Measurements from ENCODE around the gene PSAPL1.

PSAPL1 gene

GRCh38 chr4:7415927-7416686 lies 18.6 kb downstream of the PSAPL1 start:
- H2AK5ac ChIP-seq (ENCODE audit: low read length): no peak overlapping the region
- no peak overlapping the region for H3K18ac ChIP-seq (ENCODE audit: low read length)
- no peaks in the 10 kb centered on the region for H3K27me3 ChIP-seq (ENCODE audit: insufficient read depth, low read length)
- no peak overlapping the region for H4K8ac ChIP-seq (ENCODE audit: low read depth, low read length)
- H3K27ac ChIP-seq (ENCODE audit: low read depth, low read length): no peak overlapping the region
- no peak overlapping the region for H3K23ac ChIP-seq (ENCODE audit: low read length)
- no peak overlapping the region for H2BK120ac ChIP-seq (ENCODE audit: insufficient read depth, low read length, poor library complexity)
- H2BK12ac ChIP-seq (ENCODE audit: low read length): no peak overlapping the region
- H3K4me2 ChIP-seq (ENCODE audit: low read length): no peak overlapping the region
- H3K4ac ChIP-seq (ENCODE audit: low read depth, low read length): no peak overlapping the region
- no peak overlapping the region for H3K4me3 ChIP-seq (ENCODE audit: low read depth, low read length)
- no peak overlapping the region for H3K9ac ChIP-seq (ENCODE audit: low read length)
- H3K9me3 ChIP-seq (ENCODE audit: insufficient read depth, low read depth, low read length): peaks cover 7% of the 10 kb centered on the region
- no peaks in the 10 kb centered on the region for H3K4me1 ChIP-seq (ENCODE audit: control insufficient read depth in 1 of 2, insufficient read depth in 2 of 2, low read length in 2 of 2)
- H3K14ac ChIP-seq (ENCODE audit: low read length): no peak overlapping the region
- no peak overlapping the region for H4K91ac ChIP-seq (ENCODE audit: low read depth, low read length)
- no peak overlapping the region for H2AFZ ChIP-seq (ENCODE audit: insufficient read depth, low read length, poor library complexity)
- no peak for DNase-seq
- no peaks in the 10 kb centered on the region for H3K79me1 ChIP-seq (ENCODE audit: low read length)
- no CpG with 5 or more reads among the region's 16 CpGs for WGBS (ENCODE audit: extremely low coverage, insufficient coverage, insufficient read length)
- H4K12ac ChIP-seq (ENCODE audit: low read depth, low read length): no peak overlapping the region
- no peaks in the 10 kb centered on the region for H3K79me2 ChIP-seq (ENCODE audit: control insufficient read depth, insufficient read depth, low read length, poor library complexity)
- no peaks in the 10 kb centered on the region for H3K36me3 ChIP-seq (ENCODE audit: control insufficient read depth in 1 of 2, insufficient read depth in 2 of 2, low read length in 2 of 2)
- no peak overlapping the region for H2BK5ac ChIP-seq (ENCODE audit: low read depth, low read length, poor library complexity)

GRCh38 chr4:7414736-7415510 lies 19.8 kb downstream of the PSAPL1 start:
- no peak overlapping the region for H2BK12ac ChIP-seq (ENCODE audit: low read length)
- H2AFZ ChIP-seq (ENCODE audit: insufficient read depth, low read length, poor library complexity): no peak overlapping the region
- peaks cover 6% of the 10 kb centered on the region for H3K9me3 ChIP-seq (ENCODE audit: insufficient read depth, low read depth, low read length)
- no peaks in the 10 kb centered on the region for H3K4me1 ChIP-seq (ENCODE audit: control insufficient read depth in 1 of 2, insufficient read depth in 2 of 2, low read length in 2 of 2)
- no peak overlapping the region for H3K14ac ChIP-seq (ENCODE audit: low read length)
- no peak overlapping the region for H3K9ac ChIP-seq (ENCODE audit: low read length)
- no peak overlapping the region for H2BK5ac ChIP-seq (ENCODE audit: low read depth, low read length, poor library complexity)
- H3K27ac ChIP-seq (ENCODE audit: low read depth, low read length): no peak overlapping the region
- H3K18ac ChIP-seq (ENCODE audit: low read length): no peak overlapping the region
- H4K12ac ChIP-seq (ENCODE audit: low read depth, low read length): no peak overlapping the region
- no peak for DNase-seq
- H4K91ac ChIP-seq (ENCODE audit: low read depth, low read length): no peak overlapping the region
- H3K4me2 ChIP-seq (ENCODE audit: low read length): no peak overlapping the region
- H3K4me3 ChIP-seq (ENCODE audit: low read depth, low read length): no peak overlapping the region
- no peak overlapping the region for H2AK5ac ChIP-seq (ENCODE audit: low read length)
- no peak overlapping the region for H3K4ac ChIP-seq (ENCODE audit: low read depth, low read length)
- H2BK120ac ChIP-seq (ENCODE audit: insufficient read depth, low read length, poor library complexity): no peak overlapping the region
- no peak overlapping the region for H3K23ac ChIP-seq (ENCODE audit: low read length)
- no peaks in the 10 kb centered on the region for H3K79me2 ChIP-seq (ENCODE audit: control insufficient read depth, insufficient read depth, low read length, poor library complexity)
- no peaks in the 10 kb centered on the region for H3K79me1 ChIP-seq (ENCODE audit: low read length)
- no peaks in the 10 kb centered on the region for H3K36me3 ChIP-seq (ENCODE audit: control insufficient read depth in 1 of 2, insufficient read depth in 2 of 2, low read length in 2 of 2)
- WGBS (ENCODE audit: extremely low coverage, insufficient coverage, insufficient read length): no CpG with 5 or more reads among the region's 12 CpGs
- H3K27me3 ChIP-seq (ENCODE audit: insufficient read depth, low read length): no peaks in the 10 kb centered on the region
- no peak overlapping the region for H4K8ac ChIP-seq (ENCODE audit: low read depth, low read length)

- Histone ChIP-seq H4K8ac (ENCODE audit: low read depth, low read length) (no peak overlapping the region), H3K14ac (ENCODE audit: low read length) (no peak overlapping the region)
- no CpG with 5 or more reads among the region's 9 CpGs for WGBS (ENCODE audit: extremely low coverage, insufficient coverage, insufficient read length)
Observed at GRCh38 chr4:7414046-7414445, 20.7 kb downstream of the PSAPL1 start.

GRCh38 chr4:7412554-7412912 lies 22.2 kb downstream of the PSAPL1 start:
- H3K23ac ChIP-seq (ENCODE audit: low read length): no peak overlapping the region
- no peak overlapping the region for H2AK5ac ChIP-seq (ENCODE audit: low read length)
- H3K4me3 ChIP-seq (ENCODE audit: low read depth, low read length): no peak overlapping the region
- no peaks in the 10 kb centered on the region for H3K27me3 ChIP-seq (ENCODE audit: insufficient read depth, low read length)
- no peak overlapping the region for H3K4me2 ChIP-seq (ENCODE audit: low read length)
- H3K14ac ChIP-seq (ENCODE audit: low read length): no peak overlapping the region
- no peak overlapping the region for H3K9ac ChIP-seq (ENCODE audit: low read length)
- no peak overlapping the region for H3K18ac ChIP-seq (ENCODE audit: low read length)
- no peaks in the 10 kb centered on the region for H3K36me3 ChIP-seq (ENCODE audit: control insufficient read depth in 1 of 2, insufficient read depth in 2 of 2, low read length in 2 of 2)
- H3K27ac ChIP-seq (ENCODE audit: low read depth, low read length): no peak overlapping the region
- DNase-seq: no peak
- H4K12ac ChIP-seq (ENCODE audit: low read depth, low read length): no peak overlapping the region
- peaks cover 8% of the 10 kb centered on the region for H3K9me3 ChIP-seq (ENCODE audit: insufficient read depth, low read depth, low read length)
- no peak overlapping the region for H4K8ac ChIP-seq (ENCODE audit: low read depth, low read length)
- no peaks in the 10 kb centered on the region for H3K4me1 ChIP-seq (ENCODE audit: control insufficient read depth in 1 of 2, insufficient read depth in 2 of 2, low read length in 2 of 2)
- no peak overlapping the region for H3K4ac ChIP-seq (ENCODE audit: low read depth, low read length)
- H2BK12ac ChIP-seq (ENCODE audit: low read length): no peak overlapping the region
- no CpG with 5 or more reads among the region's 4 CpGs for WGBS (ENCODE audit: extremely low coverage, insufficient coverage, insufficient read length)
- no peak overlapping the region for H2BK5ac ChIP-seq (ENCODE audit: low read depth, low read length, poor library complexity)
- no peaks in the 10 kb centered on the region for H3K79me1 ChIP-seq (ENCODE audit: low read length)
- H2BK120ac ChIP-seq (ENCODE audit: insufficient read depth, low read length, poor library complexity): no peak overlapping the region
- H2AFZ ChIP-seq (ENCODE audit: insufficient read depth, low read length, poor library complexity): no peak overlapping the region
- no peak overlapping the region for H4K91ac ChIP-seq (ENCODE audit: low read depth, low read length)
- H3K79me2 ChIP-seq (ENCODE audit: control insufficient read depth, insufficient read depth, low read length, poor library complexity): no peaks in the 10 kb centered on the region

More at GRCh38 chr4:7414046-7414445, 20.7 kb downstream of the PSAPL1 start:
- Histone ChIP-seq H2AFZ (ENCODE audit: insufficient read depth, low read length, poor library complexity) (no peak overlapping the region), H3K4me1 (ENCODE audit: control insufficient read depth in 1 of 2, insufficient read depth in 2 of 2, low read length in 2 of 2) (no peaks in the 10 kb centered on the region), H2BK12ac (ENCODE audit: low read length) (no peak overlapping the region), H3K9ac (ENCODE audit: low read length) (no peak overlapping the region), H2BK5ac (ENCODE audit: low read depth, low read length, poor library complexity) (no peak overlapping the region), H3K79me1 (ENCODE audit: low read length) (no peaks in the 10 kb centered on the region), H3K18ac (ENCODE audit: low read length) (no peak overlapping the region), H3K79me2 (ENCODE audit: control insufficient read depth, insufficient read depth, low read length, poor library complexity) (no peaks in the 10 kb centered on the region), H3K4me2 (ENCODE audit: low read length) (no peak overlapping the region), H4K12ac (ENCODE audit: low read depth, low read length) (no peak overlapping the region), H3K27me3 (ENCODE audit: insufficient read depth, low read length) (no peaks in the 10 kb centered on the region), H3K4me3 (ENCODE audit: low read depth, low read length) (no peak overlapping the region), H2AK5ac (ENCODE audit: low read length) (no peak overlapping the region), H3K9me3 (ENCODE audit: insufficient read depth, low read depth, low read length) (peaks cover 8% of the 10 kb centered on the region), H2BK120ac (ENCODE audit: insufficient read depth, low read length, poor library complexity) (no peak overlapping the region), H3K36me3 (ENCODE audit: control insufficient read depth in 1 of 2, insufficient read depth in 2 of 2, low read length in 2 of 2) (no peaks in the 10 kb centered on the region), H3K23ac (ENCODE audit: low read length) (no peak overlapping the region), H3K4ac (ENCODE audit: low read depth, low read length) (no peak overlapping the region), H4K91ac (ENCODE audit: low read depth, low read length) (no peak overlapping the region), H3K27ac (ENCODE audit: low read depth, low read length) (no peak overlapping the region)
- DNase-seq: no peak
